Keratinocyte (primary cell): ENCODE data around the gene LARGE1. TPM values are rescaled to one million over a fixed set of nuclear protein-coding genes. Genes with fewer than 3 reads are reported as not detected.

Experiments
- DNase-seq: peaks from one replicate; pipeline ENCODE4 v3.0.0-alpha.2; 2011; ENCODE audit warnings: low read depth, missing footprints, low spot score
- FAIRE-seq: peaks from 2 replicates; lab custom pipeline; 2011; peaks lifted over from hg19 to GRCh38; lab: Jason Lieb, UNC
- H2AFZ ChIP-seq: 2 replicates; pipeline ENCODE4 v1.6.0; 2012; ENCODE audit warnings: low read length, control low read depth, inconsistent platforms; ENCODE audit not compliant: control insufficient read depth
- H3K27ac ChIP-seq: 2 replicates; pipeline ENCODE4 v1.5.1; 2011; ENCODE audit warnings: low read length; ENCODE audit not compliant: control insufficient read depth, insufficient read depth
- H3K27me3 ChIP-seq: 3 replicates; pipeline ENCODE4 v1.6.0; 2011; ENCODE audit warnings: low read length; ENCODE audit not compliant: control insufficient read depth, insufficient read depth; ENCODE audit errors: extremely low read depth
- H3K36me3 ChIP-seq, 2 experiments: 2 replicates in 1 of 2; 3 replicates in 1 of 2; pipeline ENCODE4 v1.5.1; 2011; ENCODE audit warnings: low read length in 2 of 2, mild to moderate bottlenecking in 1 of 2; ENCODE audit not compliant: control insufficient read depth in 2 of 2, insufficient read depth in 2 of 2; ENCODE audit errors: extremely low read depth in 1 of 2
- H3K4me1 ChIP-seq: 3 replicates; pipeline ENCODE4 v1.5.1; 2011; ENCODE audit warnings: low read length; ENCODE audit not compliant: control insufficient read depth, insufficient read depth; ENCODE audit errors: extremely low read depth
- H3K4me2 ChIP-seq: 3 replicates; pipeline ENCODE4 v1.6.0; 2011; ENCODE audit warnings: low read depth, low read length; ENCODE audit not compliant: control insufficient read depth, insufficient read depth; ENCODE audit errors: extremely low read depth
- H3K4me3 ChIP-seq, 3 experiments: fragments of 200-600 bp in 1 of 3; sonication (generic) in 1 of 3; 2 replicates in 2 of 3; 3 replicates in 1 of 3; pipeline ENCODE4 v1.5.1; 2011 to 2016; ENCODE audit warnings: low read length in 3 of 3, mild to moderate bottlenecking in 3 of 3, control low read depth in 2 of 3, inconsistent platforms in 1 of 3, low read depth in 1 of 3, mixed read lengths in 1 of 3, mixed run types in 1 of 3, moderate library complexity in 1 of 3; ENCODE audit not compliant: control insufficient read depth in 2 of 3, insufficient read depth in 2 of 3; ENCODE audit errors: extremely low read depth in 1 of 3
- H3K79me2 ChIP-seq: 2 replicates; pipeline ENCODE4 v1.6.0; 2012; ENCODE audit warnings: low read length; ENCODE audit not compliant: control insufficient read depth, insufficient read depth
- H3K9ac ChIP-seq: 3 replicates; pipeline ENCODE4 v1.6.0; 2011; ENCODE audit warnings: low read length; ENCODE audit not compliant: control insufficient read depth, insufficient read depth; ENCODE audit errors: extremely low read depth
- H3K9me1 ChIP-seq: 3 replicates; pipeline ENCODE4 v1.6.0; 2011; ENCODE audit warnings: low read length; ENCODE audit not compliant: control insufficient read depth, insufficient read depth; ENCODE audit errors: extremely low read depth
- H3K9me3 ChIP-seq: 2 replicates; pipeline ENCODE4 v1.5.1; 2012; ENCODE audit warnings: low read depth, low read length; ENCODE audit not compliant: control insufficient read depth
- H4K20me1 ChIP-seq: 3 replicates; pipeline ENCODE4 v1.6.0; 2011; ENCODE audit warnings: low read length; ENCODE audit not compliant: control insufficient read depth, insufficient read depth; ENCODE audit errors: extremely low read depth
- CTCF ChIP-seq, 3 experiments: IDR thresholded peaks in 1 of 3; conservative IDR thresholded peaks in 1 of 3; optimal IDR thresholded peaks in 1 of 3; 2 replicates in 2 of 3; 3 replicates in 1 of 3; pipeline versions ENCODE3 to v1.5.1; 2011; ENCODE audit warnings: low read length in 3 of 3, mild to moderate bottlenecking in 3 of 3, moderate library complexity in 2 of 3, control low read depth in 1 of 3, inconsistent platforms in 1 of 3; ENCODE audit not compliant: insufficient read depth in 2 of 3; ENCODE audit errors: extremely low read depth in 1 of 3
- EZH2 ChIP-seq: IDR thresholded peaks from one replicate; pipeline ENCODE4 v1.6.1; 2012; ENCODE audit warnings: inconsistent platforms, mild to moderate bottlenecking, low read length, moderate library complexity
- dilution Hi-C: fragments of 300-500 bp; cut with MboI; formaldehyde crosslinking; loops from one replicate; pipeline ENCODE4 v1.7.0; 2020; ENCODE audit warnings: low sequenced_read_pairs; ENCODE audit not compliant: extremely low pct_ligation_motif_present
- polyA plus RNA-seq, 5 experiments: library from polyadenylated mRNA; depleted of rRNA in 3 of 5; stranded (reverse) in 3 of 5; stranded (forward) in 1 of 5; unstranded in 1 of 5; fragments of >200 nt; gene quantifications; 1 replicate in 1 of 5; 2 replicates in 3 of 5; 3 replicates in 1 of 5; pipeline versions ENCODE4 v1.2.1 to v1.2.3, GENCODE V29; 2011 to 2012; ENCODE audit warnings: missing spikeins in 2 of 5, low read depth in 1 of 5, low replicate concordance in 1 of 5

The LARGE1 gene
- polyA plus RNA-seq, 1 donor (not counting 4 experiments of a cell fraction or from before 2014, with no cell fraction given) = 4.5 TPM

DNA sequence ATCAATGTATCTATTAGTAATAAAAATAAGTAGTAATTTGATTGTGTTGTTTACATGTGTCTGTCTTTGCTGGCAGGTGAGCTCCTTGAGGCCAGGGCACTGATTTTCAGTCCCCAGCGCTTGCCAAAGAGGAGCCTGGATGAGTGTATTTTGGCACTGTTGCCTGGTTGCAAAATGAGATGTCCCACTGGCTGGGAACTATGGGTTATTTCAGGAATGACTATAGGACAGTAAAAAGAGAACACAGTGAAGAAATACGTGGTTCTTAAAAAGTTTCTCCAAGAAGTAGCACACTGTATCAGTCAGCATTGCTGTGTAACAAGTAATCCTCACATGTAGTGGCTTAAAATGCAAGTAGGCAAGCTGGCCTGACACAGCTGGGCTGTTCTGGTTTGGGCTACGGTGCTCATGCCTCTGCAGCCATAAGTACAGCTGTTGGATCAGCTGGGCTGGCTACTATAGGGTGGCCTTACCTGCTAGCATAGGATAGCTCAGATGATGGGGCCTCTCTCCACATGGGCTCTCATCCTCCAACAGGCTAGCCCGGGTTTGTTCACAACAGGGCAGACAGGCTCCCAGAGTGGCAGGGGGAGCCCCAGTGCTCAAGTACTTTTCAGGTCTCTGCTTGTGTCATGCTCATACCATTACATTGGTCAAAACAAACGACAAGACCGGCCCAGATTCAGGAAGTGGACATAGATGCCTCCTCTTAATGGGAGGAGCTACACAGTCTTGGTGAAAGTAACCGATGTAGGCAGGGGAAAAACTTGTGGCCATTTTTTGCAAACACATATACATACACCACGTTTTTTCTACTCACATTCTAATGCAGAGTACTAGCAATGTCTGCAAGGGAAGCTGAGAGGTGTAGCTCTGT lies 399.1 kb downstream of the LARGE1 start:
- Histone ChIP-seq H3K4me3 (no peak overlapping the region), H3K9me3 (no peaks in the 10 kb centered on the region), H3K4me1 (no peaks in the 10 kb centered on the region), H3K27me3 (no peaks in the 10 kb centered on the region), H3K9me1 (no peaks in the 10 kb centered on the region), H2AFZ (no peak overlapping the region), H3K4me2 (no peak overlapping the region), H4K20me1 (no peaks in the 10 kb centered on the region), H3K27ac (no peak overlapping the region), H3K36me3 (no peaks in the 10 kb centered on the region), H3K9ac (no peak overlapping the region), H3K79me2 (no peaks in the 10 kb centered on the region)
- DNase-seq (no peak), FAIRE-seq (no peak)
- dilution Hi-C loops = no loop called here
- TF ChIP-seq CTCF (optimal IDR thresholded peaks at IDR 0.05 in 1 of 3, IDR thresholded peaks at IDR 0.05 in 1 of 3, conservative IDR thresholded peaks at IDR 0.05 in 1 of 3; ENCODE audit: extremely low read depth in 1 of 3, insufficient read depth in 2 of 3, low read length in 3 of 3) (no peak), EZH2 (no peak)

DNA sequence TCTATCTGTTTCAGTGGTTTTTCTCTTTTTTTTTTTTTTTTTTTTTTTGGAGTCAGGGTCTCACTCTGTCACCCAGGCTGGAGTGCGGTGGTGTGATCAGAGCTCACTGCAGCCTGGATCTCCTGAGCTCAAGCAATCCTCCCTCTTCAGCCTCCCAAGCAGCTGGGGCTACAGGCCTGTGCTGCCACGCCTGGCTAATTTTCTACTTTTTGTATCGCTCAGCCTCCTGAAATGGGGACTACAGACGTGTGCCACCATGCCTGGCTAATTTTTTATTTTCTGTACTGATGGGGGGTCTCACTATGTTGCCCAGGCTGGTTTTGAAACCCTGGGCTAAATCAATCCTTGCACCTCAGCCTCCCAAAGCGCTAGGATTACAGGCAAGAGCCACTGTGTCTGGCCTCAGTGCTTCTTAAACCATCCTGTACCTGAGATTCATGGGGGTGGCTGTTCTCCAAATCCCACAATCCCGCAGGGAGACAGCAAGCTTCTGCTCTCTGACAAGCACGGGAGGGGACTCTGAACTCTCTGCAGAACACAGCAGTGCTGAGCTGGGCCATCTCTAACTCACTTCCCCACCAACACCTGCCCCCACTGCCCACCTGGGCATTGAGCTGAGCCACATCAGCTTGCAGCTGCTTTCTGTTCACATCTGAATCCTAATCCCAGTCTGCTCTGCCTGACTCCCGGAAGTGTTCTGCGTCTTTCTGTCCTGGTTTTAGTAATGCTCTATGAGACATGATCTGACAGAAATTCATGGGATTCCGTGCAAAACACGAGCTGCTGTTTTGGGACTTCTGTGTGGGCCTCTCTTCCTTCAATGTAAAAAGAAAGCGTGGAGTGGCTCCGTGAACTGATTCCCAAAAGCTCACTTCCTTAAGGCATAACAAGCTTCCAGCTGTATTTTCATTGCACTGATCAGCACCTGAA lies 400.0 kb downstream of the LARGE1 start:
- H3K27ac ChIP-seq = no peak overlapping the region
- no peak overlapping the region for H3K4me3 ChIP-seq
- no peaks in the 10 kb centered on the region for H3K9me1 ChIP-seq
- no peak overlapping the region for H3K9ac ChIP-seq
- no peaks in the 10 kb centered on the region for H3K27me3 ChIP-seq
- H3K36me3 ChIP-seq = no peaks in the 10 kb centered on the region
- no peak for DNase-seq
- no peak overlapping the region for H3K4me2 ChIP-seq
- H2AFZ ChIP-seq = no peak overlapping the region
- H3K4me1 ChIP-seq = no peaks in the 10 kb centered on the region
- H4K20me1 ChIP-seq = no peaks in the 10 kb centered on the region
- FAIRE-seq = no peak
- no peak for TF ChIP-seq CTCF (optimal IDR thresholded peaks at IDR 0.05 in 1 of 3, IDR thresholded peaks at IDR 0.05 in 1 of 3, conservative IDR thresholded peaks at IDR 0.05 in 1 of 3; ENCODE audit: extremely low read depth in 1 of 3, insufficient read depth in 2 of 3, low read length in 3 of 3)
- TF ChIP-seq EZH2 = no peak
- no peaks in the 10 kb centered on the region for H3K9me3 ChIP-seq
- H3K79me2 ChIP-seq = no peaks in the 10 kb centered on the region
- dilution Hi-C loops = no loop called here
